Upper lobe of left lung (tissue), 6 donors: Measurements from ENCODE around the gene M1AP. TPM values are rescaled to one million over a fixed set of nuclear protein-coding genes. Genes with fewer than 3 reads are reported as not detected.

Source experiments
- ATAC-seq, 2 donors: fragments of 200-7000 bp; cut with Tn5 transposase; one replicate each; pipeline ENCODE4 v1.9.1; 2022; ENCODE audit warnings: mild to moderate bottlenecking in 2 of 2, moderate library complexity in 2 of 2; ENCODE audit not compliant: low FRiP score in 2 of 2
- DNase-seq, 2 donors: peaks; one replicate each; pipeline ENCODE4 v3.0.0-alpha.2; 2019 to 2020
- H3K27ac ChIP-seq, 4 donors: fragments of 200-600 bp; sonication (generic); one replicate each; pipeline ENCODE4 v1.5.1; 2016 to 2019
- H3K27me3 ChIP-seq, 4 donors: fragments of 200-600 bp; sonication (generic); one replicate each; pipeline ENCODE4 v1.5.1; 2017 to 2019
- H3K36me3 ChIP-seq, 4 donors: fragments of 200-600 bp; sonication (generic); one replicate each; pipeline ENCODE4 v1.5.1; 2016 to 2019
- H3K4me1 ChIP-seq, 4 donors: fragments of 200-600 bp; sonication (generic); one replicate each; pipeline ENCODE4 v1.5.1; 2018 to 2019
- H3K4me3 ChIP-seq, 4 donors: fragments of 200-600 bp; sonication (generic); one replicate each; pipeline ENCODE4 v1.5.1; 2017 to 2019; ENCODE audit warnings: mild to moderate bottlenecking in 2 of 4, moderate library complexity in 1 of 4
- H3K9me3 ChIP-seq, 4 donors: fragments of 200-600 bp; sonication (generic); one replicate each; pipeline ENCODE4 v1.5.1; 2018 to 2019
- EP300 ChIP-seq, 4 donors: sonication (generic); formaldehyde crosslinking; IDR thresholded peaks; one replicate each; pipeline ENCODE4 v1.5.1; 2017; ENCODE audit warnings: antibody characterized with exemption in 4 of 4, control low read depth in 2 of 4
- POLR2A ChIP-seq, 4 donors: fragments of 450-650 bp; IDR thresholded peaks; one replicate each; pipeline ENCODE4 v1.5.1; 2016 to 2017; ENCODE audit warnings: antibody characterized with exemption in 4 of 4, mild to moderate bottlenecking in 2 of 4
- POLR2AphosphoS5 ChIP-seq, 2 donors: sonication (generic); formaldehyde crosslinking; IDR thresholded peaks; one replicate each; pipeline ENCODE4 v1.5.1; 2017; ENCODE audit warnings: antibody characterized with exemption in 2 of 2
- WGBS, 2 donors: methylation state at CpG; one replicate each; pipeline ENCODE4 v1.1.5; 2017 to 2018; 5-methylcytosine and 5-hydroxymethylcytosine counted together
- total RNA-seq, 6 donors: library from RNA; depleted of rRNA in 4 of 6; stranded (reverse); fragments of >200 nt in 4 of 6; gene quantifications; one replicate each; pipeline versions ENCODE4 v1.1.0 to v1.2.1, GENCODE V29; 2016 to 2021
- TF ChIP-seq, protein P1 (sequence below), 6 experiments: fragments of 450-650 bp in 4 of 6; fragments of 200-600 bp in 2 of 6; sonication (generic) in 2 of 6; IDR thresholded peaks; one replicate each; pipeline ENCODE4 v1.5.1; 2016 to 2019; ENCODE audit warnings: antibody characterized with exemption in 6 of 6
- donor health status: DM: no; HTN: no; CAD: no; lungs with moderate emphysema.
- donor health status: DM: no; HTN: yes; CAD: no; lungs with severe emphysema.

The M1AP gene
- total RNA-seq, 6 donors from 2014 or later = 0.91 to 6.3 (median 2.2) TPM; not detected in 2

DNA sequence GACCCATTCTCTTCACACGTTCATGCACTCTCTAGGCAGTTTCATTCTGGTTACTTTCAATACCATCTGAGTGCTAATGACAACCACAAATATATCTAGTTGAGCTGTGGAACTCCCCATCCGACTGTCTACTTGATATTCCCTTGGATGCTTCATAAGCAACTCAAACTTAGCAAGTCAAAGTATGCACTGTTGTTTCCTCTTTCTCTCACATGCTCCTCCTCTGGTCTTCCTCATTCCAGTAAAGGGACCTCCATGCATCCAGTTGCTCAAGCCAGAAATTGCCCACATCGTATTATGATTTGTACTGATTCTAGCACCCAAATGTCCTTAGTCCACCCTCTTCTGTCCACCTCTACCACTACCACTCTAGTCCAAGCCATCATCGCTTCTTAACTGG, 28.2 kb upstream of the M1AP start:
- WGBS, 2 donors = 88 to 92% methylated on average over 4 of the region's 4 CpGs
- Histone ChIP-seq H3K9me3 (no peaks in the 10 kb centered on the region), H3K27ac (no peak overlapping the region), H3K36me3 (peaks cover 0 to 54% (median 27%) of the 10 kb centered on the region in 4 donors), H3K27me3 (no peaks in the 10 kb centered on the region), H3K4me3 (no peak overlapping the region), H3K4me1 (no peaks in the 10 kb centered on the region)
- TF ChIP-seq, protein P1, sequence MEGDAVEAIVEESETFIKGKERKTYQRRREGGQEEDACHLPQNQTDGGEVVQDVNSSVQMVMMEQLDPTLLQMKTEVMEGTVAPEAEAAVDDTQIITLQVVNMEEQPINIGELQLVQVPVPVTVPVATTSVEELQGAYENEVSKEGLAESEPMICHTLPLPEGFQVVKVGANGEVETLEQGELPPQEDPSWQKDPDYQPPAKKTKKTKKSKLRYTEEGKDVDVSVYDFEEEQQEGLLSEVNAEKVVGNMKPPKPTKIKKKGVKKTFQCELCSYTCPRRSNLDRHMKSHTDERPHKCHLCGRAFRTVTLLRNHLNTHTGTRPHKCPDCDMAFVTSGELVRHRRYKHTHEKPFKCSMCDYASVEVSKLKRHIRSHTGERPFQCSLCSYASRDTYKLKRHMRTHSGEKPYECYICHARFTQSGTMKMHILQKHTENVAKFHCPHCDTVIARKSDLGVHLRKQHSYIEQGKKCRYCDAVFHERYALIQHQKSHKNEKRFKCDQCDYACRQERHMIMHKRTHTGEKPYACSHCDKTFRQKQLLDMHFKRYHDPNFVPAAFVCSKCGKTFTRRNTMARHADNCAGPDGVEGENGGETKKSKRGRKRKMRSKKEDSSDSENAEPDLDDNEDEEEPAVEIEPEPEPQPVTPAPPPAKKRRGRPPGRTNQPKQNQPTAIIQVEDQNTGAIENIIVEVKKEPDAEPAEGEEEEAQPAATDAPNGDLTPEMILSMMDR (IDR thresholded peaks at IDR 0.05) = no peak
- no peak for TF ChIP-seq EP300 (IDR thresholded peaks at IDR 0.05)
- TF ChIP-seq POLR2A (IDR thresholded peaks at IDR 0.05) = no peak
- no peak for DNase-seq
- no peak for ATAC-seq

DNA sequence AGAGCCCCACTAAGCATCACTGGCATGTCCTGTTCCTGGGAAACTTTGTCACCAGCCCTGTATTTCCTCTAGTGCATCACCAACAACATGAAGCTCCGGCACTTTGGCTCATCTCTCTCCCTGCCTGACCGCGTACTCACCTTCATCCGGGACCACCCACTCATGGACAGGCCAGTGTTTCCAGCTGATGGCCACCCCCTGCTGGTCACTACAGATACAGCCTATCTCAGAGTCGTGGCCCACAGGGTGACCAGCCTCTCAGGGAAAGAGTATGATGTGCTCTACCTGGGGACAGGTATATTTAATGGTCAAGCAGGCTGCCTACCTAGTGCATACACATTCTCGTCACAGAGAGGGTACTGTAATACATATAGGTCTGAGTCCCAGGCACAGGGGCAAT, 27.0 kb upstream of the M1AP start:
- ATAC-seq = no peak
- 89 to 95% methylated on average over 6 of the region's 6 CpGs for WGBS, 2 donors
- H3K9me3 ChIP-seq = no peaks in the 10 kb centered on the region
- no peaks in the 10 kb centered on the region for H3K4me1 ChIP-seq
- H3K36me3 ChIP-seq = peaks cover 0 to 51% (median 24%) of the 10 kb centered on the region in 4 donors
- H3K4me3 ChIP-seq = no peak overlapping the region
- no peak for TF ChIP-seq EP300 (IDR thresholded peaks at IDR 0.05)
- TF ChIP-seq POLR2A (IDR thresholded peaks at IDR 0.05) = no peak
- TF ChIP-seq, protein P1 (IDR thresholded peaks at IDR 0.05) = no peak
- no peak for TF ChIP-seq POLR2AphosphoS5 (IDR thresholded peaks at IDR 0.05)
- no peak for DNase-seq
- H3K27me3 ChIP-seq = no peaks in the 10 kb centered on the region
- no peak overlapping the region for H3K27ac ChIP-seq

DNA sequence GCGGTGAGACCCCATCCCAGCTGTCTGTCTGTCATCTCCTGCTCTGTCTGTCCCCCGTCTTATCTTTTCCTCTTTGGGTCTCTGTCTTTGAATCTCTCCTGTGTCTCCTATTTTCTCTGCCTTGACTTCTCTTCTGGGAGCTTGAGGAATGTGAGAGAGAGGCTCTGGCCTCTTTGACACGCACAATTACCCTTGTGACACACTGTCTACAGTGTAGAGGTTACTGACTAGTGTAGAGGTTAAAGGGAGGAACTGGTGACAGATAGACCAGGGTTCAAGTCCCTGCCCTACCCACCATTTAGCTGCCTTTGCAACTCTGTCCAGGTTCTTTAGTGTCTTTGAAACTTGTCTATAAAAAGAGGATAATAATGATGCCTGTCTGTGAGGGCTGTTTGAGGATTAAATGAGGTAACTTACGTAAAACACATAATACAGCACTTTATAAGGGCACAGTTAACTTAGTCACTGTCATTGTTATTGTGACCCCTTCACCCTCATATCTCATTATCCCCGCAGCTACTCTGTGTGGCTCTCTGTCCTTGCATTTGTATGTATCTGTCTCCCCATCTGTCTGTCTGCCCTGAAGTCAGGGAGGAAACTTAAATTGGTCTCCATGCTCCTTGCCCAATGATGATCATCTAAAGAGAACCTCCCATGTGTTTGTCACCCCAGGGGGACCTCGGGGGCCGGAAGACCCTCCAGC, 25.8 kb upstream of the M1AP start:
- Histone ChIP-seq H3K36me3 (peaks cover 0 to 41% (median 16%) of the 10 kb centered on the region in 4 donors), H3K9me3 (no peaks in the 10 kb centered on the region), H3K27ac (no peak overlapping the region), H3K4me1 (no peaks in the 10 kb centered on the region), H3K27me3 (no peaks in the 10 kb centered on the region), H3K4me3 (no peak overlapping the region)
- DNase-seq = no peak
- no peak for ATAC-seq
- WGBS, 2 donors = 87 to 90% methylated on average over 7 of the region's 7 CpGs
- TF ChIP-seq POLR2A (IDR thresholded peaks at IDR 0.05) = no peak
- no peak for TF ChIP-seq EP300 (IDR thresholded peaks at IDR 0.05)
- TF ChIP-seq, protein P1 (IDR thresholded peaks at IDR 0.05) = no peak

DNA sequence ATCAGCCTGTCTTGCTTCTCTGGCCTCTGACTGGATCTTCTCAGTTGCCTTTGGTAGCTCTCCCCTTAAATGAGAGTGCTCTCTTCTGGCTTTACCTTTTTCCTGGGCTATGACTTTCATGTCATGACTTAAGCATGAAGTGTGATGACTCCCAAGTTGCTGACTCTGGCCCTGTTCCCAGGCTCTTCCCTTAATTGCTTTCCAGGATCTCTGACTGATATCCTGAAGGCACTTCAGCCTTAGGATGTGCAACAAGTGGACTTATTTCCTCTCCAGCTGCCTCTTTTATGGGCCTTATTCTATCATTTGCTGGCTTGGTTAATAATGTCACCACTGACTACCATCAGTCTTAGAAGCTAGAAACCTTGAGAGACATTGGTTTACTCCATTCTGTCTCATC, 23.3 kb upstream of the M1AP start:
- no peak for ATAC-seq
- H3K27me3 ChIP-seq = no peaks in the 10 kb centered on the region
- TF ChIP-seq, protein P1 (IDR thresholded peaks at IDR 0.05) = no peak
- no peak for TF ChIP-seq POLR2A (IDR thresholded peaks at IDR 0.05)
- TF ChIP-seq EP300 (IDR thresholded peaks at IDR 0.05) = no peak
- TF ChIP-seq POLR2AphosphoS5 (IDR thresholded peaks at IDR 0.05) = no peak
- peaks cover 0 to 37% (median 16%) of the 10 kb centered on the region in 4 donors for H3K36me3 ChIP-seq
- no peaks in the 10 kb centered on the region for H3K4me1 ChIP-seq
- H3K27ac ChIP-seq = no peak overlapping the region
- no peak overlapping the region for H3K4me3 ChIP-seq
- H3K9me3 ChIP-seq = no peaks in the 10 kb centered on the region
- DNase-seq = no peak

DNA sequence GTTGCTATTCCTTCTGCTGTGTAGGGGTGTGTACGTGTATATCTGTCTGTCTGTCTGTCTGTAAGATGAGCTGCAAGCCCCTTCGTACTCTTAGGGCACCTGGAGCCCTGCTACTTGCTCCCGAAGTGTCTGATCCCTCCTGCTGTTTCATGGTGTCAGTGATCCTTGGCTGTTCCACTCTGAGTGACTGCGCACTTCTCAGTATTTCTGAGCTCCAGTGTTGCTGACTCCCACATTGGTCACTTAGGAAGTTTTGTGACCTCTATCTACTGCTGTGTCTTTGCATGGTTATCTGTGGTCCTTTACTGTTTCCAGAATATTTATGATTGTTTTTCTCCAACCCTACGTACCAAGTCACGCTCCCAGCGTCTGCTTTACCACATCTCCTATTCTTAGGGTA, 22.1 kb upstream of the M1AP start:
- DNase-seq (no peak), ATAC-seq (no peak)
- Histone ChIP-seq H3K27ac (no peak overlapping the region), H3K36me3 (peaks cover 0 to 26% (median 6%) of the 10 kb centered on the region in 4 donors), H3K9me3 (no peaks in the 10 kb centered on the region), H3K27me3 (no peaks in the 10 kb centered on the region), H3K4me1 (no peaks in the 10 kb centered on the region), H3K4me3 (no peak overlapping the region)
- no peak for TF ChIP-seq POLR2A (IDR thresholded peaks at IDR 0.05)
- TF ChIP-seq, protein P1 (IDR thresholded peaks at IDR 0.05) = no peak
- TF ChIP-seq EP300 (IDR thresholded peaks at IDR 0.05) = no peak
- TF ChIP-seq POLR2AphosphoS5 (IDR thresholded peaks at IDR 0.05) = no peak
- WGBS, 2 donors = 96 to 97% methylated on average over 7 of the region's 7 CpGs
